HG02970 (cell line): Measurements from ENCODE around the gene EIF2B2.

Source experiments
- ATAC-seq: cut with Tn5 transposase; IDR thresholded peaks from one replicate; pipeline ENCODE4 v1.9.1; 2021; ENCODE audit warnings: mild to moderate bottlenecking, moderate library complexity, moderate number of reproducible peaks; ENCODE audit not compliant: unreplicated experiment, low FRiP score

EIF2B2 gene

GRCh38 chr14:75002392-75003249 lies at the start of gene EIF2B2:
Gene EIF2B2 (plus strand): TSS chr14:75002921. CDS start chr14:75002991, 70 bp downstream.
- ATAC-seq: peak; percentile 96

GRCh38 chr14:74953686-74954085 lies 49.0 kb upstream of the EIF2B2 start:
- ATAC-seq: no peak

- ATAC-seq: no peak
These were observed 48.3 kb upstream of the EIF2B2 start for GRCh38 chr14:74954232-74954946.

- no peak for ATAC-seq
These were observed 47.8 kb upstream of the EIF2B2 start for GRCh38 chr14:74954947-74955228.

GRCh38 chr14:74955229-74956026 lies 47.3 kb upstream of the EIF2B2 start, which contains the start of gene PGF:
Gene PGF (minus strand): TSS chr14:74955597. CDS start chr14:74955242, 355 bp downstream.
- ATAC-seq: no peak

- ATAC-seq: no peak
These were observed 46.8 kb upstream of the EIF2B2 start for GRCh38 chr14:74956027-74956279.

- ATAC-seq: no peak
These were observed 46.2 kb upstream of the EIF2B2 start for GRCh38 chr14:74956280-74957072.

GRCh38 chr14:74959596-74960180 lies 43.0 kb upstream of the EIF2B2 start:
- ATAC-seq: no peak

GRCh38 chr14:74960736-74961135 lies 42.0 kb upstream of the EIF2B2 start:
- ATAC-seq: no peak

- ATAC-seq: no peak
These were observed 41.3 kb upstream of the EIF2B2 start for GRCh38 chr14:74961238-74961911.

GRCh38 chr14:74962046-74962445 lies 40.7 kb upstream of the EIF2B2 start:
- no peak for ATAC-seq

- ATAC-seq: no peak
These were observed 40.2 kb upstream of the EIF2B2 start for GRCh38 chr14:74962493-74962892.

- ATAC-seq: no peak
These were observed 39.5 kb upstream of the EIF2B2 start for GRCh38 chr14:74963178-74963704.

GRCh38 chr14:74963705-74964271 lies 38.9 kb upstream of the EIF2B2 start:
- no peak for ATAC-seq

- ATAC-seq: no peak
These were observed 37.8 kb upstream of the EIF2B2 start for GRCh38 chr14:74964787-74965485.

GRCh38 chr14:74965486-74966153 lies 37.1 kb upstream of the EIF2B2 start:
- ATAC-seq: no peak

GRCh38 chr14:74968811-74969210 lies 33.9 kb upstream of the EIF2B2 start:
- no peak for ATAC-seq
